Stimulated activated CD8-positive, alpha-beta memory T cell treated with anti-CD3 and anti-CD28 coated beads, Interleukin-7, amount 100 ng/mL, for 4 hours (primary cell): ENCODE results near the gene DCST2.
A peak's percentile ranks its signal among the peaks of the same experiment; 100 is the strongest.

Source experiments
- DNase-seq, 2 donors: peaks; one replicate each; pipeline ENCODE4 v3.0.0-alpha.2; 2020; ENCODE audit warnings: low read depth in 2 of 2

Gene DCST2

GRCh38 chr1:154975409-154976059 is 58.0 kb downstream of the DCST2 start:
- peak; percentile 27 to 55 for DNase-seq

- DNase-seq = peak; percentile 90 to 91
These were observed 58.7 kb downstream of the DCST2 start for GRCh38 chr1:154974808-154975408.

GRCh38 chr1:154974102-154974807 is 59.3 kb downstream of the DCST2 start, which contains the start of gene CKS1B:
CKS1B (plus strand) TSS chr1:154974681; CDS start chr1:154974746, 65 bp downstream.
- peak; percentile 92 to 97 for DNase-seq

- DNase-seq = peak; percentile 80 to 84
These were observed 60.1 kb downstream of the DCST2 start for GRCh38 chr1:154973344-154974101.

- DNase-seq = no peak
These were observed 60.9 kb downstream of the DCST2 start for GRCh38 chr1:154972517-154973343.

- DNase-seq = no peak
These were observed 61.4 kb downstream of the DCST2 start for GRCh38 chr1:154972213-154972516.

GRCh38 chr1:154971341-154971998 is 62.1 kb downstream of the DCST2 start:
- DNase-seq = no peak

GRCh38 chr1:154970631-154971340 is 62.8 kb downstream of the DCST2 start, which contains the start of gene SHC1:
SHC1 (minus strand) TSS chr1:154970747; CDS start chr1:154970526, 221 bp downstream.
- no peak for DNase-seq

GRCh38 chr1:154969860-154970452 is 63.6 kb downstream of the DCST2 start:
- DNase-seq = no peak

GRCh38 chr1:154969246-154969645 is 64.3 kb downstream of the DCST2 start:
- no peak for DNase-seq

- DNase-seq = no peak
These were observed 64.8 kb downstream of the DCST2 start for GRCh38 chr1:154968731-154969130.
